ENCODE data around the gene ERBB3. TPM values are rescaled to one million over a fixed set of nuclear protein-coding genes. Genes with fewer than 3 reads are reported as not detected.
"Not testable (repeated sequence)": the region's sequence is repeated elsewhere in the genome, so short reads cannot be mapped to it uniquely, and the experiment has no call there.

ERBB3 gene
- total RNA-seq, 1 experiment from 2014 or later: 56.5 TPM

- H3K9me3 Mint-ChIP-seq: peaks cover 0 to 3% of the 10 kb centered on the region in 2 experiments; a peak in 2 of 5 replicates
- Histone ChIP-seq H2BK12ac (ENCODE audit: insufficient read length, low read depth, low read length) (no peak within 1 kb of the TSS), H3K79me1 (ENCODE audit: insufficient read depth, low read depth, low read length, poor library complexity, severe bottlenecking) (no peaks in the 10 kb centered on the region), H2BK5ac (ENCODE audit: insufficient read length, low read length) (peak within 1 kb of the TSS; percentile 96), H2BK120ac (ENCODE audit: low read depth, low read length, poor library complexity, severe bottlenecking) (no peak within 1 kb of the TSS), H3K27ac (ENCODE audit: insufficient read length, low read depth, low read length) (peak within 1 kb of the TSS; percentile 48), H4K20me1 (ENCODE audit: control insufficient read depth, insufficient read depth, insufficient read length) (peaks cover 3% of the 10 kb centered on the region), H4K8ac (replicated peaks; ENCODE audit: insufficient read length, low read depth, low read length) (no peak within 1 kb of the TSS), H3K79me2 (ENCODE audit: insufficient read depth, low read length) (peaks cover 11% of the 10 kb centered on the region; the same call in 1 of the 2 replicates), H3K23ac (ENCODE audit: insufficient read length, low read depth, low read length) (no peak within 1 kb of the TSS), H3K4ac (ENCODE audit: low read depth, low read length) (no peak within 1 kb of the TSS), H3K14ac (ENCODE audit: insufficient read depth, low read length) (peak within 1 kb of the TSS; percentile 92; the same call in 1 of the 2 replicates), H2AFZ (ENCODE audit: low read length) (peak within 1 kb of the TSS; percentile 85), H4K5ac (ENCODE audit: insufficient read length, low read depth, low read length) (peak within 1 kb of the TSS; percentile 11), H3K9ac (ENCODE audit: extremely low read depth, insufficient read length, low read length) (peak within 1 kb of the TSS; percentile 97), H3K9me3 (ENCODE audit: control insufficient read depth, low read depth, low read length) (no peaks in the 10 kb centered on the region), H2BK20ac (ENCODE audit: low read depth, low read length, poor library complexity, severe bottlenecking) (no peak within 1 kb of the TSS), H3K27me3 (ENCODE audit: insufficient read depth, low read length) (no peaks in the 10 kb centered on the region), H3T11ph (ENCODE audit: low read length) (no peak within 1 kb of the TSS), H3K23me2 (ENCODE audit: insufficient read length, low read depth, low read length, poor library complexity, severe bottlenecking) (no peaks in the 10 kb centered on the region), H2AK5ac (ENCODE audit: insufficient read length, low read length) (no peak within 1 kb of the TSS), H3K4me2 (ENCODE audit: insufficient read depth, insufficient read length, low read length) (peak within 1 kb of the TSS; percentile 66), H3K56ac (ENCODE audit: insufficient read length, low read depth, low read length) (no peak within 1 kb of the TSS), H2BK15ac (ENCODE audit: low read depth, low read length) (no peak within 1 kb of the TSS), H3K4me1 (ENCODE audit: insufficient read depth, low read length) (no peaks in the 10 kb centered on the region; the same call in 1 of the 2 replicates), H3K18ac (ENCODE audit: insufficient read length, low read depth, low read length) (peak within 1 kb of the TSS; percentile 95), H4K91ac (ENCODE audit: insufficient read length, low read depth, low read length) (no peak within 1 kb of the TSS)
- TF ChIP-seq, protein P1, sequence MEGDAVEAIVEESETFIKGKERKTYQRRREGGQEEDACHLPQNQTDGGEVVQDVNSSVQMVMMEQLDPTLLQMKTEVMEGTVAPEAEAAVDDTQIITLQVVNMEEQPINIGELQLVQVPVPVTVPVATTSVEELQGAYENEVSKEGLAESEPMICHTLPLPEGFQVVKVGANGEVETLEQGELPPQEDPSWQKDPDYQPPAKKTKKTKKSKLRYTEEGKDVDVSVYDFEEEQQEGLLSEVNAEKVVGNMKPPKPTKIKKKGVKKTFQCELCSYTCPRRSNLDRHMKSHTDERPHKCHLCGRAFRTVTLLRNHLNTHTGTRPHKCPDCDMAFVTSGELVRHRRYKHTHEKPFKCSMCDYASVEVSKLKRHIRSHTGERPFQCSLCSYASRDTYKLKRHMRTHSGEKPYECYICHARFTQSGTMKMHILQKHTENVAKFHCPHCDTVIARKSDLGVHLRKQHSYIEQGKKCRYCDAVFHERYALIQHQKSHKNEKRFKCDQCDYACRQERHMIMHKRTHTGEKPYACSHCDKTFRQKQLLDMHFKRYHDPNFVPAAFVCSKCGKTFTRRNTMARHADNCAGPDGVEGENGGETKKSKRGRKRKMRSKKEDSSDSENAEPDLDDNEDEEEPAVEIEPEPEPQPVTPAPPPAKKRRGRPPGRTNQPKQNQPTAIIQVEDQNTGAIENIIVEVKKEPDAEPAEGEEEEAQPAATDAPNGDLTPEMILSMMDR (conservative IDR thresholded peaks at IDR 0.05): peak; percentile 61
- peaks cover 26 to 33% of the 10 kb centered on the region in 2 experiments for H3K4me1 Mint-ChIP-seq
- WGBS (ENCODE audit: extremely low coverage, insufficient read length, low lambda C conversion rate): no CpG with 5 or more reads among the region's 50 CpGs
- H3K27me3 Mint-ChIP-seq (ENCODE audit: low read depth): no peaks in the 10 kb centered on the region
- peaks cover 23 to 42% (median 33%) of the 10 kb centered on the region in 3 experiments for H3K36me3 Mint-ChIP-seq (ENCODE audit: insufficient read depth in 1 of 3, low read depth in 3 of 3)
- peak; percentile 100 for DNase-seq
- H3K4me3 Mint-ChIP-seq: peak within 1 kb of the TSS; percentile 98
- peak within 1 kb of the TSS; percentile 97 to 99 (median 99) for H3K27ac Mint-ChIP-seq
These were observed 38.2 kb upstream of the ERBB3 start, which contains the start of gene RPS26 for GRCh38 chr12:56041552-56042429. RPS26 (plus strand) TSS chr12:56041918; CDS start chr12:56042167, 249 bp downstream.

DNA sequence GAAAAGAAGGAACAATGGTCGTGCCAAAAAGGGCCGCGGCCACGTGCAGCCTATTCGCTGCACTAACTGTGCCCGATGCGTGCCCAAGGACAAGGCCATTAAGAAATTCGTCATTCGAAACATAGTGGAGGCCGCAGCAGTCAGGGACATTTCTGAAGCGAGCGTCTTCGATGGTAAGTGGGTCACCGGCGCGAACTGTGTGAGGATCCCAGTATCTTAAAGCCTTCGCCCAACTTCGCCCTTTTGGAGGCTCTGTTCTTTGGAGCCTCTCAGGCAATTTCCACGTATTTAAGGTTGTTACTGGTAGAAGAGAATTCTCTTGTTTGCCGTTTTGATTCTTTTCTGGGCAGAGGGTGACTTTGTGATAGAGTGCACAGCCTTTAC lies 37.5 kb upstream of the ERBB3 start:
- H3T11ph ChIP-seq (ENCODE audit: low read length); H3K23ac ChIP-seq (ENCODE audit: insufficient read length, low read depth, low read length); H4K91ac ChIP-seq (ENCODE audit: insufficient read length, low read depth, low read length); H3K79me1 ChIP-seq (ENCODE audit: insufficient read depth, low read depth, low read length, poor library complexity, severe bottlenecking); H3K27me3 Mint-ChIP-seq (ENCODE audit: low read depth); DNase-seq; H4K5ac ChIP-seq (ENCODE audit: insufficient read length, low read depth, low read length); H4K8ac ChIP-seq (replicated peaks; ENCODE audit: insufficient read length, low read depth, low read length); H3K56ac ChIP-seq (ENCODE audit: insufficient read length, low read depth, low read length); H2BK5ac ChIP-seq (ENCODE audit: insufficient read length, low read length); H3K23me2 ChIP-seq (ENCODE audit: insufficient read length, low read depth, low read length, poor library complexity, severe bottlenecking); H4K20me1 ChIP-seq (ENCODE audit: control insufficient read depth, insufficient read depth, insufficient read length); H3K27me3 ChIP-seq (ENCODE audit: insufficient read depth, low read length); H2AFZ ChIP-seq (ENCODE audit: low read length); H3K9me3 ChIP-seq (ENCODE audit: control insufficient read depth, low read depth, low read length); H2AK5ac ChIP-seq (ENCODE audit: insufficient read length, low read length); H3K9me3 Mint-ChIP-seq; H2BK12ac ChIP-seq (ENCODE audit: insufficient read length, low read depth, low read length); H3K27ac ChIP-seq (ENCODE audit: insufficient read length, low read depth, low read length); H2BK15ac ChIP-seq (ENCODE audit: low read depth, low read length); H3K4ac ChIP-seq (ENCODE audit: low read depth, low read length); H3K4me1 ChIP-seq (ENCODE audit: insufficient read depth, low read length); H2BK20ac ChIP-seq (ENCODE audit: low read depth, low read length, poor library complexity, severe bottlenecking); H2BK120ac ChIP-seq (ENCODE audit: low read depth, low read length, poor library complexity, severe bottlenecking): not testable (repeated sequence)
- Histone ChIP-seq H3K79me2 (ENCODE audit: insufficient read depth, low read length) (peaks cover 11% of the 10 kb centered on the region; the same call in 1 of the 2 replicates), H3K18ac (ENCODE audit: insufficient read length, low read depth, low read length) (peak overlapping the region; percentile 81), H3K9ac (ENCODE audit: extremely low read depth, insufficient read length, low read length) (peak overlapping the region; percentile 97), H3K4me2 (ENCODE audit: insufficient read depth, insufficient read length, low read length) (peak overlapping the region; percentile 59), H3K14ac (ENCODE audit: insufficient read depth, low read length) (peak overlapping the region; percentile 79; the same call in 1 of the 2 replicates)
- peak overlapping the region; percentile 97 to 99 (median 97) for H3K27ac Mint-ChIP-seq
- H3K36me3 Mint-ChIP-seq (ENCODE audit: insufficient read depth in 1 of 3, low read depth in 3 of 3): peaks cover 23 to 42% (median 31%) of the 10 kb centered on the region in 3 experiments
- H3K4me1 Mint-ChIP-seq: peaks cover 26 to 31% of the 10 kb centered on the region in 2 experiments
- no CpG with 5 or more reads among the region's 20 CpGs for WGBS (ENCODE audit: extremely low coverage, insufficient read length, low lambda C conversion rate)
- peak overlapping the region; percentile 98 for H3K4me3 Mint-ChIP-seq
